Memory B cell (primary cell): ENCODE results near the gene NPIPA5.
"Not testable (repeated sequence)": the region's sequence is repeated elsewhere in the genome, so short reads cannot be mapped to it uniquely, and the experiment has no call there.

Experiments
- ATAC-seq: fragments of 150-1000 bp; cut with Tn5 transposase; 2 replicates; pipeline ENCODE4 v1.10.0; 2021; ENCODE audit warnings: low read depth, mild to moderate bottlenecking, moderate library complexity
- DNase-seq, 2 donors: peaks; one replicate each; pipeline ENCODE4 v3.0.0; 2022; ENCODE audit warnings: low spot score in 2 of 2
- H3K27ac Mint-ChIP-seq: one replicate; pipeline ENCODE4 v1.8.0; 2022; ENCODE audit warnings: mild to moderate bottlenecking, moderate library complexity, mixed read lengths
- H3K27me3 Mint-ChIP-seq: one replicate; pipeline ENCODE4 v1.8.0; 2022; ENCODE audit warnings: mixed read lengths
- H3K36me3 Mint-ChIP-seq: one replicate; pipeline ENCODE4 v1.8.0; 2022; ENCODE audit warnings: mild to moderate bottlenecking, mixed read lengths
- H3K4me1 Mint-ChIP-seq: one replicate; pipeline ENCODE4 v1.8.0; 2022; ENCODE audit warnings: mixed read lengths
- H3K4me3 Mint-ChIP-seq: one replicate; pipeline ENCODE4 v1.8.0; 2022; ENCODE audit warnings: mild to moderate bottlenecking, moderate library complexity, mixed read lengths
- H3K9me3 Mint-ChIP-seq: one replicate; pipeline ENCODE4 v1.8.0; 2022; ENCODE audit warnings: mixed read lengths

The NPIPA5 gene

DNA sequence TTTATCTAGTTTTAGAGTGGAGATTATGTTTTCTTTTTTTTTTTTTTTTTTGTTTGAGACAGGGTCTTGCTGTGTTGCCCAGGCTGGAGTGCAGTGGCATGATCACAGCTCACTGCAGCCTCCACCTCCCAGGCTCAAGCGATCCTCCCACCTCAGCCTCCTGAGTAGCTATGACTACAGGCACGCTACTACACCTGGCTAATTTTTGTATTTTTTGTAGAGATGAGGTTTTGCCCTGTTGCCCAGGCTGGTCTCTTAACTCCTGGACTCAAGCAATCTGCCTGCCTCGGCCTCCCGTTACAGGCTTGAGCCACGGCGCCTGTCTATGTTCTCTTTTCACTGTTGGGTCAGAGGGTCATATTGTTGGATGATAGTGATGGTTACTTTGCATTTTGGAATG lies 22.2 kb upstream of the NPIPA5 start:
- H3K4me1 Mint-ChIP-seq: peaks cover 11% of the 10 kb centered on the region
- not testable (repeated sequence) for DNase-seq, H3K36me3 Mint-ChIP-seq, H3K27ac Mint-ChIP-seq, ATAC-seq, H3K27me3 Mint-ChIP-seq, H3K9me3 Mint-ChIP-seq, H3K4me3 Mint-ChIP-seq

GRCh38 chr16:15399317-15399716 lies 21.2 kb upstream of the NPIPA5 start:
- DNase-seq: no peak
- Mint-ChIP-seq H3K27ac (no peak overlapping the region), H3K4me3 (no peak overlapping the region), H3K27me3 (peaks cover 3% of the 10 kb centered on the region), H3K9me3 (no peaks in the 10 kb centered on the region), H3K4me1 (peaks cover 10% of the 10 kb centered on the region), H3K36me3 (no peaks in the 10 kb centered on the region)
- no peak for ATAC-seq

- Mint-ChIP-seq H3K36me3 (no peaks in the 10 kb centered on the region), H3K27ac (no peak overlapping the region), H3K27me3 (peaks cover 3% of the 10 kb centered on the region), H3K4me1 (peaks cover 6% of the 10 kb centered on the region), H3K9me3 (no peaks in the 10 kb centered on the region), H3K4me3 (no peak overlapping the region)
- DNase-seq: no peak
- no peak for ATAC-seq
Observed at GRCh38 chr16:15398618-15399316, 20.7 kb upstream of the NPIPA5 start.

DNA sequence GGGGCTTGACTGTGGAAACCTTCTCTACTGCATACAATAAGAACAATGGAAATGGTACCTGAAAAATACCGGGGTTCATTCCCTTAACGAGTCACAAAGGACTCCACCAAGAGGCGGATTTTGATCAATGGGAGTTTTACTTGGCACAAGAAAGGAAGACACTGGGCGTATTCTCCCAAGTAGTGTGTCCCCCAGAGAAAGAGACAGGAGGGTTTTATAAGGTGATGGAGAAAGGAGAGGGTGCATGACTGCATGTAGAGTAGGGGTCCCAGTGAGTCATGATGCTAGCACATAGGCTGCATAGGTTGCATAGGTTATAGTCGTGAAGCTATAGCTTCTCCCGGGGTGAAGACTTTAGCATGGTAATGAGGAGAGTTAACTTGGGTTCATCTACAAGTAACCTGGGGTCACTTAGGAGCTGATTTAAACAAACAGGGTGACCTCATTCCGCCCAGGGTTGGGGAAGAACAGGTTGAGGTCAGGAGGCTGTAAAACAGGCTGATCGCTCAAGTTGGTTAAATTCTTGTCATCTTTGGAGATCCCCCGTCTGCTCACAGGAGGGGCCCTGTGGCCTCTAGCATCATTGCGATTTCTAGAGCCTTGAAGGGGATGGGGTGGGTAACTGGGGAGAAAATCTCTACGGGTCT lies 19.0 kb upstream of the NPIPA5 start:
- no peak overlapping the region for H3K4me3 Mint-ChIP-seq
- H3K4me1 Mint-ChIP-seq: peaks cover 2% of the 10 kb centered on the region
- no peaks in the 10 kb centered on the region for H3K36me3 Mint-ChIP-seq
- H3K9me3 Mint-ChIP-seq: no peaks in the 10 kb centered on the region
- ATAC-seq (no peak), DNase-seq (no peak)
- H3K27me3 Mint-ChIP-seq: peaks cover 5% of the 10 kb centered on the region
- H3K27ac Mint-ChIP-seq: no peak overlapping the region

DNA sequence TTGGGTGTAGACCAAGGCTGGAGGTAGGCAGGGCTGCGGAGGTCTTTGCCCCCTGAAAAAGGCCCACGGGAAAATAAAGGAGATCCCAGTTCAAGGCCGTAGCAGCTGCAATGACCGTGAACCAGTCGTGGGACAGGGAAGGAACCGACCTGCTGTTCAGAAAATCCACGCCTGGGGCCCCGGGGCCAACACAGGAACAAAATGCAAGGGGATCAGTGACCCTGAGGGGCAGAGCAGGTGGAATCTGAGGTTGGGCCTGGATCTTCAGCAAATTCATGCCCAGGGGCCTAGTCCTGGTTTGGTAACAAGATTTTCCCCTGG lies 18.4 kb upstream of the NPIPA5 start:
- not testable (repeated sequence) for DNase-seq, H3K4me1 Mint-ChIP-seq, H3K27me3 Mint-ChIP-seq, H3K9me3 Mint-ChIP-seq, H3K27ac Mint-ChIP-seq, H3K36me3 Mint-ChIP-seq, ATAC-seq
- H3K4me3 Mint-ChIP-seq: peak overlapping the region; percentile 61

GRCh38 chr16:15395631-15396508 lies 17.8 kb upstream of the NPIPA5 start, which contains the start of gene MPV17L:
Gene MPV17L (plus strand): TSS chr16:15395754. CDS start chr16:15395898, 144 bp downstream.
- ATAC-seq: peak; percentile 76
- H3K4me3 Mint-ChIP-seq: peak within 1 kb of the TSS; percentile 70
- not testable (repeated sequence) for DNase-seq, H3K27me3 Mint-ChIP-seq, H3K36me3 Mint-ChIP-seq, H3K9me3 Mint-ChIP-seq, H3K4me1 Mint-ChIP-seq, H3K27ac Mint-ChIP-seq

DNA sequence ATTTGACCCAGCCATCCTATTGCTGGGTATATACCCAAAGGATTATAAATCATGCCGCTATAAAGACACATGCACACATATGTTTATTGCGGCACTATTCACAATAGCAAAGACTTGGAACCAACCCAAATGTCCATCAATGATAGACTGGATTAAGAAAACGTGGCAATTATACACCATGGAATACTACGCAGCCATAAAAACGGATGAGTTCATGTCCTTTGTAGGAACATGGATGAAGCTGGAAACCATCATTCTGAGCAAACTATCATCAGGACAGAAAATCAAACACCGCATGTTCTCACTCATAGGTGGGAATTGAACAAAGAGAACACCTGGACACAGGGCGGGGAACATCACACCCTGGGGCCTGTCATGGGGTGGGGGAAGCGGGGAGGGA lies 14.9 kb upstream of the NPIPA5 start:
- H3K4me1 Mint-ChIP-seq, H3K9me3 Mint-ChIP-seq, H3K27ac Mint-ChIP-seq, H3K27me3 Mint-ChIP-seq, DNase-seq, H3K4me3 Mint-ChIP-seq, ATAC-seq, H3K36me3 Mint-ChIP-seq: not testable (repeated sequence)

GRCh38 chr16:15389916-15390315 lies 11.8 kb upstream of the NPIPA5 start:
- H3K4me1 Mint-ChIP-seq, DNase-seq, H3K27me3 Mint-ChIP-seq, ATAC-seq, H3K9me3 Mint-ChIP-seq, H3K36me3 Mint-ChIP-seq, H3K27ac Mint-ChIP-seq, H3K4me3 Mint-ChIP-seq: not testable (repeated sequence)

DNA sequence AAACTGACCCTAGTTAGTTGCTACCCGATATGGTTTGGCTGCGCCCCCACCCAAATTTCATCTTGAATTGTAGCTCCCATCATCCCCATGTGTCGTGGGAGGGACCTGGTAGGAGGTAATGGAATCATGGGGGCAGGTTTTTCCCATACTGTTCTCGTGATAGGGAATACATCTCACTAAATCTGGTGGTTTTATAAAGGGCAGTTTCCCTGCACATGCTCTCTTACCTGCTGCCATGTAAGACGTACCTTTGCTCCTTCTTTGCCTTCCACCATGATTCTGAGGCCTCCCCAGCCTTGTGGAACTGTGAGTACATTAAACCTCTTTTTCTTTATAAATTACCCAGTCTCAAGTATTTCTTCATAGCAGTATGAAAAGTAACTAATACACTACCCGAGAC lies 10.0 kb upstream of the NPIPA5 start:
- not testable (repeated sequence) for H3K4me3 Mint-ChIP-seq, H3K27ac Mint-ChIP-seq, H3K27me3 Mint-ChIP-seq, DNase-seq, ATAC-seq, H3K9me3 Mint-ChIP-seq, H3K4me1 Mint-ChIP-seq, H3K36me3 Mint-ChIP-seq

DNA sequence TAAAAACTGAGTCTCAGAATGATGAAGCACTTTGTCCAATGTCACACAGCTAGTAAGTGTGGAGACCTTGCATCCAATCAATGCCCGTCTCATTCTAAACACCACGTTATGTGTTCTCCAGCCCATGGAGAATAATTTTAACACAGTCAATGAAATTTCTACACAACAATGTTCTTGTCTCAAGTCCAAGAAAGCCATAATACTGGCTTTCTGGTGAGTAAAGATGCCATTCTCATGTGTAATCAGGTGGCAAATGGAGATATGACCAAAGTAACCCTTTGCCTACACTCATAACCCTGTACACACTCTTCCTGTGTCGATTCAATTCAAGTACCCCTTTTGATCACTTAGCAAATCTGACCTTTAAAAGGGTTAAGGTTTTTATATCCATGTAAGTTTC lies 4.7 kb upstream of the NPIPA5 start:
- not testable (repeated sequence) for H3K4me1 Mint-ChIP-seq, H3K36me3 Mint-ChIP-seq, H3K9me3 Mint-ChIP-seq, H3K27me3 Mint-ChIP-seq, ATAC-seq, H3K4me3 Mint-ChIP-seq, H3K27ac Mint-ChIP-seq, DNase-seq

GRCh38 chr16:15357495-15357894 lies 20.6 kb downstream of the NPIPA5 start:
- DNase-seq, H3K4me3 Mint-ChIP-seq, ATAC-seq, H3K27me3 Mint-ChIP-seq, H3K36me3 Mint-ChIP-seq, H3K27ac Mint-ChIP-seq, H3K4me1 Mint-ChIP-seq, H3K9me3 Mint-ChIP-seq: not testable (repeated sequence)

GRCh38 chr16:15354846-15355245 lies 23.2 kb downstream of the NPIPA5 start:
- H3K27me3 Mint-ChIP-seq, ATAC-seq, H3K9me3 Mint-ChIP-seq, DNase-seq, H3K27ac Mint-ChIP-seq, H3K4me1 Mint-ChIP-seq, H3K4me3 Mint-ChIP-seq, H3K36me3 Mint-ChIP-seq: not testable (repeated sequence)

DNA sequence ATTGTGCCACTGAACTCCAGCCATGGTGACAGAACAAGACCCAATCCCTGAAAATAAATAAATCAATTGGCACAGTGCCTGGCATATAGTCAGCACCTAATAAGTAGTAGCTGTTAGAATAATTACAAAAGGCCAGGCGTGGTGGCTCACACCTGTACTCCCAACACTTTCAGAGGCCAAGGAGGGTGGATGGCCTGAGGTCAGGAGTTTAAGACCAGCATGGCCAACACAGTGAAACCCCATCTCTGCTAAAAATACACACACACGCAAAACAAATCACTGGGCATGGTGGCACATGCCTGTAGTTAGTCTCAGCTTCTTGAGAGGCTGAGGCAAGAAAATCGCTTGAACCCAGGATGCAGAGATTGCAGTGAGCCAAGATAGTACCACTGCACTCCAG lies 25.2 kb downstream of the NPIPA5 start:
- H3K27ac Mint-ChIP-seq, ATAC-seq, H3K9me3 Mint-ChIP-seq, H3K36me3 Mint-ChIP-seq, DNase-seq, H3K27me3 Mint-ChIP-seq, H3K4me3 Mint-ChIP-seq, H3K4me1 Mint-ChIP-seq: not testable (repeated sequence)

DNA sequence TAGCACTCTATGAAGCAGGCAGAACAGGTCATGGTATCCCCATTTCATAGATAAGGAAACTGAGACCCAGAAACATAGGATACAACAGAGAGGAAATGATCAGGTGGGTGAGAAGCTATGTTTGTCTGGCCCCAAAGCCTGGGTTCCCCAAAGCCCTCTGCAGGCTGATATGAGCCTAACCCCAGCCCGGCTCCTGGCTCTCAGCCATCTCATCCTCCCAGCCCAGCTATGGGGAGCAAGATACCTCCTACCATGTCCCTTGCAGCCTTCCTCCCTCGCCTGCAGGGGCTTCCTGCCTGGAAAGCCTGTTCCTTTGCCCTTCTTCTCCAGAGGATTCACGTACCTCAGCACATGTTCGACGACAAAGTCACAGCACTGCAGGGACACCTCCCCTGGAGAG lies 26.3 kb downstream of the NPIPA5 start:
- ATAC-seq, H3K4me1 Mint-ChIP-seq, H3K4me3 Mint-ChIP-seq: not testable (repeated sequence)

More for the DNA sequence above, 26.3 kb downstream of the NPIPA5 start:
- not testable (repeated sequence) for H3K27me3 Mint-ChIP-seq, H3K9me3 Mint-ChIP-seq, DNase-seq, H3K36me3 Mint-ChIP-seq, H3K27ac Mint-ChIP-seq
